Suprapubic skin (tissue), 4 donors: ENCODE results near the gene ZSCAN22. TPM values are rescaled to one million over a fixed set of nuclear protein-coding genes. Genes with fewer than 3 reads are reported as not detected.
A peak's percentile ranks its signal among the peaks of the same experiment; 100 is the strongest.

Experiments used
- DNase-seq, 2 donors: peaks; one replicate each; pipeline ENCODE4 v3.0.0-alpha.2; 2019; ENCODE audit warnings: low spot score in 2 of 2
- H3K27ac ChIP-seq: fragments of 200-600 bp; sonication (generic); one replicate; pipeline ENCODE4 v1.5.1; 2019
- H3K27me3 ChIP-seq: fragments of 200-600 bp; sonication (generic); one replicate; pipeline ENCODE4 v1.5.1; 2019
- H3K36me3 ChIP-seq: fragments of 200-600 bp; sonication (generic); one replicate; pipeline ENCODE4 v1.5.1; 2019
- H3K4me1 ChIP-seq: fragments of 200-600 bp; sonication (generic); one replicate; pipeline ENCODE4 v1.5.1; 2019
- H3K4me3 ChIP-seq: fragments of 200-600 bp; sonication (generic); one replicate; pipeline ENCODE4 v1.5.1; 2019; ENCODE audit warnings: mild to moderate bottlenecking
- H3K9me3 ChIP-seq: fragments of 200-600 bp; sonication (generic); one replicate; pipeline ENCODE4 v1.5.1; 2019
- EP300 ChIP-seq: sonication (generic); formaldehyde crosslinking; IDR thresholded peaks from one replicate; pipeline ENCODE4 v1.6.1; 2017; ENCODE audit warnings: antibody characterized with exemption
- POLR2A ChIP-seq, 2 donors: fragments of 450-650 bp; IDR thresholded peaks; one replicate each; pipeline ENCODE4 v1.6.1; 2017; ENCODE audit warnings: antibody characterized with exemption in 2 of 2, mild to moderate bottlenecking in 2 of 2, moderate library complexity in 2 of 2
- POLR2AphosphoS5 ChIP-seq, 3 donors: sonication (generic); formaldehyde crosslinking; IDR thresholded peaks; one replicate each; pipeline ENCODE4 v1.6.1; 2017; ENCODE audit warnings: antibody characterized with exemption in 3 of 3
- WGBS: methylation state at CpG from one replicate; pipeline ENCODE4 v1.1.5; 2018; 5-methylcytosine and 5-hydroxymethylcytosine counted together
- total RNA-seq, 4 donors: library from RNA; depleted of rRNA; stranded (reverse); fragments of >200 nt; gene quantifications; one replicate each; pipeline ENCODE4 v1.1.0, GENCODE V29; 2016
- TF ChIP-seq, protein P1 (sequence below), 2 donors: fragments of 200-600 bp in 1 of 2; fragments of 450-650 bp in 1 of 2; sonication (generic) in 1 of 2; IDR thresholded peaks; one replicate each; pipeline ENCODE4 v1.5.1; 2016 to 2019; ENCODE audit warnings: antibody characterized with exemption in 2 of 2, mild to moderate bottlenecking in 1 of 2, moderate library complexity in 1 of 2

Gene ZSCAN22
- total RNA-seq, 4 donors from 2014 or later: 4.3 to 7.6 (median 5.6) TPM

DNA sequence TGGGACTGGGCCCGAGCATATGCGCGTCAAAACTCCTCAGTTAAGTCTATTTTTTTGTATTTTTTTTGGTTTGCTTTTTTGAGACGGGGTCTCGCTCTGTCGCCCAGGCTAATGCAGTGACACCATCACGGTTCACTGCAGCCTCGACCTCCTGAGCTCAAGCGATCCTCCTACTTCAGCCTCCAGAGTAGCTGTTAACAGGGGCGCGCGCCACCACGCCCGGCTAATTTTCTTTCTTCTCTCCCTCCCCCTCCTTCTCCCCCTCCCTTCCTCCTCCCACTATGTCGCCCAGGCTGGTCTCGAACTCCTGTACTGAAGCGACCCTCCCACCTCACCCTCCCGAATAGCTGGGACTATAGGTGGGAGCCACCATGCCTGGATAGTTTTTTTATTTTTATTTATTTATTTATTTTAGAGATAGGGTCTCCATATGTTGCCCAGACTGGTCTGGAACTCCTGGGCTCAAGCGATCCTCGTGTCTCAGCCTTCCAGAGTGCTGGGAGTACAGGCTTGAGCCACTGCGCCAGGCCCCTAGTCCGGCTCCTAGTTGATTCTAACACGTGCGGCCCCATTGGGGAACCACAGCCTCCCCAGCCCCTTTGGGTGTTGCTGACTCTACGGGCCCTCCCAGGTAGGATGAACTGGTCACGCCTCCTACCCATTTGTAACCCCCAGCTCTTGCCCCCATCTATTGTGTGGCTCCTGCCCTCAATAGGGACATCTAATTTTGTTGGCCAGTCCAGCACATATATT lies 54.8 kb downstream of the ZSCAN22 start:
- TF ChIP-seq EP300: no peak
- TF ChIP-seq POLR2A (IDR thresholded peaks at IDR 0.05): no peak
- TF ChIP-seq POLR2AphosphoS5 (IDR thresholded peaks at IDR 0.05): no peak
- TF ChIP-seq, protein P1, sequence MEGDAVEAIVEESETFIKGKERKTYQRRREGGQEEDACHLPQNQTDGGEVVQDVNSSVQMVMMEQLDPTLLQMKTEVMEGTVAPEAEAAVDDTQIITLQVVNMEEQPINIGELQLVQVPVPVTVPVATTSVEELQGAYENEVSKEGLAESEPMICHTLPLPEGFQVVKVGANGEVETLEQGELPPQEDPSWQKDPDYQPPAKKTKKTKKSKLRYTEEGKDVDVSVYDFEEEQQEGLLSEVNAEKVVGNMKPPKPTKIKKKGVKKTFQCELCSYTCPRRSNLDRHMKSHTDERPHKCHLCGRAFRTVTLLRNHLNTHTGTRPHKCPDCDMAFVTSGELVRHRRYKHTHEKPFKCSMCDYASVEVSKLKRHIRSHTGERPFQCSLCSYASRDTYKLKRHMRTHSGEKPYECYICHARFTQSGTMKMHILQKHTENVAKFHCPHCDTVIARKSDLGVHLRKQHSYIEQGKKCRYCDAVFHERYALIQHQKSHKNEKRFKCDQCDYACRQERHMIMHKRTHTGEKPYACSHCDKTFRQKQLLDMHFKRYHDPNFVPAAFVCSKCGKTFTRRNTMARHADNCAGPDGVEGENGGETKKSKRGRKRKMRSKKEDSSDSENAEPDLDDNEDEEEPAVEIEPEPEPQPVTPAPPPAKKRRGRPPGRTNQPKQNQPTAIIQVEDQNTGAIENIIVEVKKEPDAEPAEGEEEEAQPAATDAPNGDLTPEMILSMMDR (IDR thresholded peaks at IDR 0.05): no peak
- Histone ChIP-seq H3K9me3 (no peaks in the 10 kb centered on the region), H3K27ac (peak overlapping the region; percentile 95), H3K36me3 (no peaks in the 10 kb centered on the region), H3K27me3 (no peaks in the 10 kb centered on the region), H3K4me1 (peaks cover 39% of the 10 kb centered on the region), H3K4me3 (peak overlapping the region; percentile 88)
- WGBS: 31% methylated on average over 26 of the region's 26 CpGs
- DNase-seq: no peak

DNA sequence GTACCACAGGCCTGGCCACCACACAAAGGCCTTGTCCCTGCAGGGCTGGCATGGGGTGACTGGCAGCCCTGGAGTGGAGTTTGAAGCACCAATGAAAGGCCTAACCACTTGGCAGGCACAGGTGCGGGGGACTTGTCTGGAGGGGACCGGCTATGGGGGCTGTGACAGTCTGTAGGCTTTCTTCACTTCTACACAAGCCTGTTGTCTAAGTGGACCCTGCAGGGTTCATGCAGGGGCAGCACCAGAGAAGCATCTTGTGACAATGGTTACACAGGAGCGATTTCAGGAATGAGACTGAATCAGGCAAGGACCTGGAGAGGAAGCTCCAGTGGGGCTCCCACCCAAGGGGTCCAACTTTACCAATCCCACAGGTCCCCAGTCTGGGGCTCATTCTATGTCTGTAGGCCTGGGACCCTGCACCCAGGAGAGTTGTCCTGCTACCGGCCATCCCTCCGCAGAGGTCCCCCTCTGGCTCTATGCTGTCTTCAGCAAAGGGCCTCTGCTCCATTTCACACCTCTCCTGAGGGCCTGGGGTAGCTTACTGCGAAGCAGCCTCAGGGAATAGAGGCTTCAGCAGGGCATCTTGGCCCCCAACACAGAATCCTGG lies 56.3 kb downstream of the ZSCAN22 start:
- Histone ChIP-seq H3K4me3 (no peak overlapping the region), H3K27me3 (no peaks in the 10 kb centered on the region), H3K27ac (no peak overlapping the region), H3K36me3 (no peaks in the 10 kb centered on the region), H3K4me1 (peaks cover 47% of the 10 kb centered on the region), H3K9me3 (no peaks in the 10 kb centered on the region)
- TF ChIP-seq, protein P1 (IDR thresholded peaks at IDR 0.05): no peak
- TF ChIP-seq EP300: no peak
- no peak for TF ChIP-seq POLR2AphosphoS5 (IDR thresholded peaks at IDR 0.05)
- TF ChIP-seq POLR2A (IDR thresholded peaks at IDR 0.05): no peak
- no peak for DNase-seq
- 86% methylated on average over 6 of the region's 6 CpGs for WGBS

DNA sequence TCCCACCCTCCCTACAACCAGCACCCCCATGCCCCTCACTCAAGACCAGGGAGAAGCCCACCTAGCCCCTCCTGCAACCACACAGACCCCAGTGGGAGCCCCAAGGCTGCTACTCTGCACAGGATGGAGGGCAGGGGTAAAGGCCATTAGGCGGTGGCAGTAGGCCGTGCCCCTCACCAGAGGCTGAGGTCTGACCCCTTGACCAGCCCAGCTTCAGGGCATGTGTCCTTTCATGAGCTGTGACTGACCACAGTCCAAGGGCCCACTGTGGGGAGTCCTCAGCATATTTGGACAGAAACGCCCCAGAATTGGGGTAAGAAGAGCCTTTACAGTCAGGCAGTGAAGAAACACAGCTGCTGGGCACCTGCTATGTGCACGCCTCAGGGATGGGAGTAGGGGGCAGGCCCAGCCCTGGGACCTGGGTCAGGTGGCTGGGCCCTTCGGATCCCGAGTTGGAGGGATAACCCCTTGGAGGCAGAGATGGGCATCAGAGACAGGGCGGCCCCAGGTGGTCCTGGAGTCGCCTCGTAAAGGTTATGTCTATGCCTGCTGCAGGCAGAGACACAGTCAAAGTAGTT lies 58.6 kb downstream of the ZSCAN22 start:
- H3K36me3 ChIP-seq: peaks cover 8% of the 10 kb centered on the region
- 68% methylated on average over 9 of the region's 9 CpGs for WGBS
- TF ChIP-seq POLR2AphosphoS5 (IDR thresholded peaks at IDR 0.05) (no peak), POLR2A (IDR thresholded peaks at IDR 0.05) (no peak), EP300 (no peak)
- TF ChIP-seq, protein P1 (IDR thresholded peaks at IDR 0.05): no peak
- no peaks in the 10 kb centered on the region for H3K27me3 ChIP-seq
- H3K4me1 ChIP-seq: peaks cover 45% of the 10 kb centered on the region
- DNase-seq: no peak
- no peaks in the 10 kb centered on the region for H3K9me3 ChIP-seq
- H3K27ac ChIP-seq: peak overlapping the region; percentile 98
- H3K4me3 ChIP-seq: peak overlapping the region; percentile 66

DNA sequence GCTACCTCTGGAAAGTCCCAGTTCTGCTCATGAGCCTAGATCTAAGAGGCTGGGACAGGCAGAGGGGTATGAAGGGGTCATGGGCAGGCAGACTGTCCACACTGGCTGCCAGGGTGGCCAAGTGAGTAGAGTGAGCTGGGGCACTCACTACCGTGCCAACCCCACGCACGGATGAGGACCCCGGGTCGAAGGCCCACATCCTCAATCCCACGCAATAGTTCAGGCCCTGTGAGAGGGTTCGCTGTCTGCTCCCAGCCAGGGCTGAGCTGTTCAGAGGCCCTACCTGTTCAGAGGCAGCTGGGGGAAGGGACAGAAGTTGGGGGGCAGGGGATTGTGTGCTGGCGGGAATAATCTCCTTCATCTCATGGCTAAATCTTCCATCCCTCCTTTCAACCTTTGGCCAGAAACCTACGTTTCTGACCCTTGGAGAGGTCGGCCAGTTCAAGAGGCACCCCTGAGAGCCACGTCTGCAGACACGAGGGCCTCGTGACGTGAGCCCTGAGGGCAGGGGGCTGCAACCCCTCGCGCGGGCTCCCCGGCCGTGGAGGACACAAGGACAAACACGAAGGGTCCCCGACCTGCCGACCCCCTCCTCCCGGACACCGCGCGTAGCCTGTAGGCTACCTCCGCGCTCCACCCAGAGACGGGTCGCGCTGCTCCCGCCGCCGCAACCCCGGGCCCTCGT lies 59.2 kb downstream of the ZSCAN22 start:
- 5% methylated on average over 32 of the region's 36 CpGs for WGBS
- TF ChIP-seq POLR2A (IDR thresholded peaks at IDR 0.05) (no peak), EP300 (no peak), POLR2AphosphoS5 (IDR thresholded peaks at IDR 0.05) (no peak)
- TF ChIP-seq, protein P1 (IDR thresholded peaks at IDR 0.05): no peak
- H3K27me3 ChIP-seq: no peaks in the 10 kb centered on the region
- peaks cover 12% of the 10 kb centered on the region for H3K36me3 ChIP-seq
- DNase-seq: peak in 1 of 2 donors; percentile 65
- H3K4me1 ChIP-seq: peaks cover 45% of the 10 kb centered on the region
- H3K27ac ChIP-seq: peak overlapping the region; percentile 98
- H3K4me3 ChIP-seq: peak overlapping the region; percentile 66
- no peaks in the 10 kb centered on the region for H3K9me3 ChIP-seq
